GM12878 (cell line): ENCODE data around the gene ITPR3. TPM values are rescaled to one million over a fixed set of nuclear protein-coding genes. Genes with fewer than 3 reads are reported as not detected.

Experiments used
- ATAC-seq: fragments of 200-7000 bp; cut with Tn5 transposase; 3 replicates; pipeline ENCODE4 v1.9.1; 2020; ENCODE audit warnings: mild to moderate bottlenecking, moderate library complexity
- BruUV-seq: library from RNA; stranded (reverse); fragments of 400-500 nt; replicated peaks from 2 replicates; lab custom pipeline; 2021; lab: Mats Ljungman, UMichigan
- CTCF ChIA-PET: fragments of 300-600 bp; sonication (Branson Sonifier 250); formaldehyde crosslinking; extraction: SDS; loops from one replicate; lab custom pipeline; 2021; ENCODE audit warnings: inconsistent platforms; lab: Yijun Ruan, JAX
- POLR2A ChIA-PET: fragments of 350-600 bp; formaldehyde crosslinking; extraction: SDS; loops from one replicate; lab custom pipeline; 2021; ENCODE audit warnings: inconsistent platforms; lab: Charles Lee
- RAD21 ChIA-PET: fragments of 300-600 bp; sonication (Branson Sonifier 250); formaldehyde crosslinking; loops from one replicate; lab custom pipeline; 2023; ENCODE audit warnings: antibody characterized with exemption; ENCODE audit not compliant: unreplicated experiment; lab: Charles Lee
- SMC1A ChIA-PET: fragments of 300-600 bp; sonication (Branson Sonifier 250); formaldehyde crosslinking; loops from one replicate; lab custom pipeline; 2023; ENCODE audit not compliant: unreplicated experiment, uncharacterized antibody; lab: Charles Lee
- DNase-seq: peaks from one replicate; pipeline ENCODE4 v3.0.0-alpha.2; 2011; ENCODE audit warnings: low read depth, low spot score
- FAIRE-seq: peaks from 3 replicates; lab custom pipeline; 2011; peaks lifted over from hg19 to GRCh38; lab: Jason Lieb, UNC
- H2AFZ ChIP-seq: 2 replicates; pipeline ENCODE4 v1.6.0; 2011; ENCODE audit warnings: low read depth, low read length, control low read depth; ENCODE audit not compliant: control insufficient read depth
- H3K27ac ChIP-seq: 2 replicates; pipeline ENCODE4 v1.5.1; 2011; ENCODE audit warnings: control low read depth; ENCODE audit not compliant: control insufficient read depth, insufficient read depth
- H3K27me3 ChIP-seq, 2 experiments: replicated peaks in 1 of 2; 2 replicates each; pipeline versions ENCODE4 v1.6.0 to v1.6.1; 2011; ENCODE audit warnings: low read length in 1 of 2; ENCODE audit not compliant: control insufficient read depth in 2 of 2, insufficient read depth in 2 of 2
- H3K36me3 ChIP-seq, 2 experiments: 2 replicates each; pipeline ENCODE4 v1.5.1; 2011; ENCODE audit warnings: low read length in 1 of 2; ENCODE audit not compliant: control insufficient read depth in 2 of 2, insufficient read depth in 2 of 2
- H3K4me1 ChIP-seq: 2 replicates; pipeline ENCODE4 v1.6.1; 2011; ENCODE audit warnings: mild to moderate bottlenecking, low read length, moderate library complexity, mixed read lengths; ENCODE audit not compliant: control insufficient read depth, insufficient read depth
- H3K4me2 ChIP-seq: 2 replicates; pipeline ENCODE4 v1.6.0; 2011; ENCODE audit warnings: control low read depth; ENCODE audit not compliant: control insufficient read depth, insufficient read depth
- H3K4me3 ChIP-seq: fragments of 200-600 bp; sonication (generic); 2 replicates; pipeline ENCODE4 v1.5.1; 2016
- H3K79me2 ChIP-seq: 2 replicates; pipeline ENCODE4 v1.6.0; 2011; ENCODE audit warnings: low read length; ENCODE audit not compliant: control insufficient read depth, insufficient read depth
- H3K9ac ChIP-seq: 2 replicates; pipeline ENCODE4 v1.8.0; 2011; ENCODE audit warnings: low read length, control low read depth, mixed read lengths; ENCODE audit not compliant: control insufficient read depth, insufficient read depth
- H3K9me3 ChIP-seq: replicated peaks from 3 replicates; pipeline ENCODE4 v1.5.1; 2011; ENCODE audit warnings: mild to moderate bottlenecking, low read length; ENCODE audit not compliant: control insufficient read depth, insufficient read depth
- H4K20me1 ChIP-seq: 2 replicates; pipeline ENCODE4 v1.6.0; 2011; ENCODE audit not compliant: control insufficient read depth, insufficient read depth
- BCL11A ChIP-seq: IDR thresholded peaks from 2 replicates; pipeline ENCODE4 v1.6.1; 2011; ENCODE audit warnings: low read depth, low read length
- ELK1 ChIP-seq: IDR thresholded peaks from 2 replicates; pipeline ENCODE4 v1.6.1; 2012; ENCODE audit warnings: low read depth, low read length, improper control_type of control experiment
- GATAD2B ChIP-seq: fragments of 450-650 bp; conservative IDR thresholded peaks from 2 replicates; pipeline ENCODE4 v1.6.1; 2017; ENCODE audit warnings: low read depth, mild to moderate bottlenecking, moderate library complexity
- IKZF1 ChIP-seq: fragments of 450-650 bp; conservative IDR thresholded peaks from 2 replicates; pipeline ENCODE4 v1.6.1; 2017; ENCODE audit warnings: antibody characterized with exemption, mild to moderate bottlenecking
- IKZF2 ChIP-seq, 2 experiments: fragments of 450-650 bp; IDR thresholded peaks; 2 replicates each; pipeline ENCODE4 v1.6.1; 2017; ENCODE audit warnings: mild to moderate bottlenecking in 2 of 2, moderate library complexity in 2 of 2
- MEF2A ChIP-seq: IDR thresholded peaks from 2 replicates; pipeline ENCODE4 v1.6.1; 2011; ENCODE audit warnings: low read depth, mild to moderate bottlenecking, low read length, moderate library complexity; ENCODE audit not compliant: insufficient read depth
- MEF2B ChIP-seq: fragments of 450-650 bp; IDR thresholded peaks from 2 replicates; pipeline ENCODE4 v1.6.1; 2018; ENCODE audit warnings: mild to moderate bottlenecking, moderate library complexity; ENCODE audit not compliant: partially characterized antibody, poor library complexity, severe bottlenecking
- MLLT1 ChIP-seq: fragments of 450-650 bp; IDR thresholded peaks from 2 replicates; pipeline ENCODE4 v1.6.1; 2016; ENCODE audit warnings: mild to moderate bottlenecking
- NFXL1 ChIP-seq: fragments of 450-650 bp; IDR thresholded peaks from 2 replicates; pipeline ENCODE4 v1.6.1; 2017; ENCODE audit warnings: antibody characterized with exemption, mild to moderate bottlenecking, borderline replicate concordance
- PAX8 ChIP-seq: fragments of 450-650 bp; IDR thresholded peaks from 2 replicates; pipeline ENCODE4 v1.6.1; 2017; ENCODE audit warnings: mild to moderate bottlenecking, moderate library complexity
- PRDM15 ChIP-seq: fragments of 450-650 bp; formaldehyde crosslinking; IDR thresholded peaks from 2 replicates; pipeline ENCODE4 v1.4.0; 2020; ENCODE audit warnings: mild to moderate bottlenecking, moderate library complexity
- SMARCA5 ChIP-seq: fragments of 450-650 bp; IDR thresholded peaks from 2 replicates; pipeline ENCODE4 v1.6.1; 2017; ENCODE audit warnings: mild to moderate bottlenecking
- TAF1 ChIP-seq: IDR thresholded peaks from 2 replicates; pipeline ENCODE4 v1.6.1; 2011; ENCODE audit warnings: mild to moderate bottlenecking, low read depth, low read length, borderline replicate concordance
- TARDBP ChIP-seq: IDR thresholded peaks from 2 replicates; pipeline ENCODE4 v1.6.1; 2016; ENCODE audit warnings: borderline replicate concordance
- USF2 ChIP-seq: IDR thresholded peaks from 2 replicates; pipeline ENCODE4 v1.6.1; 2011; ENCODE audit warnings: low read depth, low read length, improper control_type of control experiment, borderline replicate concordance
- YY1 ChIP-seq: IDR thresholded peaks from 2 replicates; pipeline ENCODE4 v1.6.1; 2011; ENCODE audit warnings: low read depth, mild to moderate bottlenecking, low read length
- WGBS: methylation state at CpG from one replicate; pipeline ENCODE4 v1.1.6; 2016; ENCODE audit warnings: low lambda C conversion rate; ENCODE audit not compliant: insufficient replicate concordance, insufficient coverage; ENCODE audit errors: missing lambda C conversion rate; 5-methylcytosine and 5-hydroxymethylcytosine counted together
- in situ Hi-C: fragments of 300-500 bp; cut with MboI; formaldehyde crosslinking; loops from 9 replicates; pipeline ENCODE4 v1.14.3; 2018; ENCODE audit warnings: mixed read lengths
- intact Hi-C: fragments of 100-400 bp; cut with micrococcal nuclease; formaldehyde crosslinking; loops from one replicate; pipeline ENCODE4 v1.14.2; 2022; ENCODE audit not compliant: unreplicated experiment
- polyA plus RNA-seq, 11 experiments: library from polyadenylated mRNA; depleted of rRNA in 4 of 11; unstranded in 6 of 11; stranded (reverse) in 5 of 11; fragments of >200 nt; fragmentation: Nextera tagmentation in 4 of 11; fragmentation: Illumina TruSeq in 1 of 11; extraction: Ambion mirVana in 4 of 11; extraction: Trizol in 1 of 11; gene quantifications; 1 replicate in 1 of 11; 2 replicates in 10 of 11; pipeline versions ENCODE4 v1.2.1 to v1.2.3, GENCODE V29; 2011 to 2016; ENCODE audit warnings: inconsistent platforms in 2 of 11, missing spikeins in 2 of 11, low read depth in 1 of 11
- total RNA-seq, 4 experiments: library from RNA; depleted of rRNA in 3 of 4; stranded (reverse); fragments of >200 nt in 3 of 4; fragmentation: Illumina TruSeq in 1 of 4; extraction: Trizol in 1 of 4; gene quantifications; 2 replicates each; pipeline versions ENCODE4 v1.2.1 to v1.2.3, GENCODE V29; 2013 to 2021

Gene ITPR3
- total and polyA plus RNA-seq, 10 of the 15 experiments (the other 5 are each of a cell fraction or from before 2014, with no cell fraction given) = 0.32 to 34.0 (median 11.9) TPM

GRCh38 chr6:33633462-33634158 lies 12.5 kb downstream of the ITPR3 start:
- BruUV-seq = no TSS peak
- peaks cover 13% of the 10 kb centered on the region for H3K79me2 ChIP-seq
- TF ChIP-seq YY1 (0 out of 2 replicates have a peak, but pooled peaks have one; percentile 11), PRDM15 (CRISPR knock-in tag) (no peak), SMARCA5 (0 out of 2 replicates have a peak, but pooled peaks have one; percentile 19), MEF2A (no peak), ELK1 (no peak), GATAD2B (no peak), PAX8 (no peak), MLLT1 (no peak), USF2 (no peak), MEF2B (no peak), TARDBP (no peak), TAF1 (no peak), IKZF2 (IDR thresholded peaks at IDR 0.05) (no peak), BCL11A (no peak), NFXL1 (no peak), IKZF1 (peak; percentile 31; the same call in 1 of the 2 replicates)

More at GRCh38 chr6:33633462-33634158, 12.5 kb downstream of the ITPR3 start:
- in situ Hi-C loops = no loop called here
- H3K4me3 ChIP-seq = peak overlapping the region; percentile 70
- peak overlapping the region; percentile 87 for H3K4me2 ChIP-seq
- ChIA-PET POLR2A (interaction anchor here (0.6 to 0.7 kb wide), 2 partner anchors 37 to 70 kb away, joined by 3 read pairs; no protein-coding TSS in a partner anchor), CTCF (interaction anchor here (1.0 to 2.2 kb wide), 8 partner anchors 11 to 48 kb away, joined by 3 to 18 read pairs (median 7); partner anchors contain the start of gene ITPR3), RAD21 (interaction anchor here (1.0 to 1.2 kb wide), 2 partner anchors 12 to 207 kb away, joined by 4 to 6 read pairs; no protein-coding TSS in a partner anchor), SMC1A (interaction anchor here (0.8 to 1.6 kb wide), 4 partner anchors 10 to 52 kb away, joined by 3 to 4 read pairs (median 3); no protein-coding TSS in a partner anchor)
- DNase-seq (no peak), ATAC-seq (peak; percentile 85), FAIRE-seq (no peak)
- peaks cover 16% of the 10 kb centered on the region for H4K20me1 ChIP-seq
- intact Hi-C loops = loop anchor here (2.0 kb wide), 1 partner anchor 49 kb away; no protein-coding TSS in a partner anchor
- no peaks in the 10 kb centered on the region for H3K9me3 ChIP-seq
- H3K9ac ChIP-seq = no peak overlapping the region
- WGBS = 10% methylated on average over 32 of the region's 86 CpGs
- H3K27ac ChIP-seq = no peak overlapping the region
- H3K36me3 ChIP-seq = no peaks in the 10 kb centered on the region; a peak in 3 of 4 replicates
- peak overlapping the region; percentile 13 for H2AFZ ChIP-seq
- H3K4me1 ChIP-seq = peaks cover 12% of the 10 kb centered on the region
- no peaks in the 10 kb centered on the region for H3K27me3 ChIP-seq
